Activated CD8-positive, alpha-beta T cell treated with anti-CD3 and anti-CD28 coated beads for 36 hours (primary cell): ENCODE results near the gene DSG1. TPM values are rescaled to one million over a fixed set of nuclear protein-coding genes. Genes with fewer than 3 reads are reported as not detected.

Experiments used
- ATAC-seq: fragments of 200-7000 bp; cut with Tn5 transposase; one replicate; pipeline ENCODE4 v1.10.0; 2021; ENCODE audit warnings: mild to moderate bottlenecking, moderate library complexity
- CTCF ChIA-PET: fragments of 350-600 bp; sonication (Branson Sonifier 250); formaldehyde crosslinking; loops from one replicate; lab custom pipeline; 2021; ENCODE audit warnings: antibody characterized with exemption; lab: Charles Lee
- POLR2A ChIA-PET: fragments of 350-600 bp; sonication (Branson Sonifier 250); formaldehyde crosslinking; loops from one replicate; lab custom pipeline; 2021; ENCODE audit warnings: antibody characterized with exemption; lab: Charles Lee
- DNase-seq: peaks from one replicate; pipeline ENCODE4 v3.0.0-alpha.2; 2020
- H3K27ac Mint-ChIP-seq: one replicate; pipeline ENCODE4 v1.8.0; 2021; ENCODE audit warnings: mild to moderate bottlenecking, mixed read lengths
- H3K27me3 Mint-ChIP-seq: one replicate; pipeline ENCODE4 v1.8.0; 2021; ENCODE audit warnings: mixed read lengths
- H3K36me3 Mint-ChIP-seq: one replicate; pipeline ENCODE4 v1.8.0; 2021; ENCODE audit warnings: low read depth, mixed read lengths
- H3K4me1 Mint-ChIP-seq: one replicate; pipeline ENCODE4 v1.8.0; 2021; ENCODE audit warnings: low read depth, mixed read lengths
- H3K4me3 Mint-ChIP-seq: one replicate; pipeline ENCODE4 v1.8.0; 2021; ENCODE audit warnings: mild to moderate bottlenecking, moderate library complexity, mixed read lengths
- H3K9me3 Mint-ChIP-seq: one replicate; pipeline ENCODE4 v1.8.0; 2021; ENCODE audit warnings: mixed read lengths
- intact Hi-C: fragments of 100-400 bp; cut with micrococcal nuclease; formaldehyde crosslinking; loops from one replicate; pipeline ENCODE4 v1.10.0; 2022
- total RNA-seq, 2 experiments: library from RNA; stranded (reverse); gene quantifications; one replicate each; pipeline ENCODE4 v1.2.3, GENCODE V29; 2021
- TF ChIP-seq, protein P1 (sequence below): fragments of 200-600 bp; IDR thresholded peaks from one replicate; pipeline ENCODE4 v1.8.0; 2022; ENCODE audit warnings: antibody characterized with exemption, mild to moderate bottlenecking

Gene DSG1
- total RNA-seq, 2 experiments from 2014 or later, result not detected

DNA sequence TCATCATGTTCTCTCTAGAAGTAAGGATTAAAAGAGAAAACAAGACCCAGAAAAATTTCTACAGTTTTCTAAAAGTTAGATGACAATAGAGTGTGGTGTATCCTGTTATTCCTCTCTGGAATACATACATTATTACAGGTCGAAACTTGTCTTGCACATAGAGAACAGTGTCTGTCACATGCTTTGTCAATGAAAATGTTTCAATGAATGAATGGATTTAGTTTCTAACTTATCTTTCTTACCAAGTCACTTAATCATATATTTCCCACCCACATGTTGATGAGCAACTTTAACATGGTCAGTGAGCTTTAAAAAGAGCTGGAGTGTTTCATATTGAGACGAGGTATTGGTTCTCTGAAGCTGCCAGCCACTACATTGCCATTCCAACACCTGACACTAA lies 63.0 kb downstream of the DSG1 start:
- H3K27me3 Mint-ChIP-seq, result no peaks in the 10 kb centered on the region
- H3K36me3 Mint-ChIP-seq, result no peaks in the 10 kb centered on the region
- TF ChIP-seq, protein P1, sequence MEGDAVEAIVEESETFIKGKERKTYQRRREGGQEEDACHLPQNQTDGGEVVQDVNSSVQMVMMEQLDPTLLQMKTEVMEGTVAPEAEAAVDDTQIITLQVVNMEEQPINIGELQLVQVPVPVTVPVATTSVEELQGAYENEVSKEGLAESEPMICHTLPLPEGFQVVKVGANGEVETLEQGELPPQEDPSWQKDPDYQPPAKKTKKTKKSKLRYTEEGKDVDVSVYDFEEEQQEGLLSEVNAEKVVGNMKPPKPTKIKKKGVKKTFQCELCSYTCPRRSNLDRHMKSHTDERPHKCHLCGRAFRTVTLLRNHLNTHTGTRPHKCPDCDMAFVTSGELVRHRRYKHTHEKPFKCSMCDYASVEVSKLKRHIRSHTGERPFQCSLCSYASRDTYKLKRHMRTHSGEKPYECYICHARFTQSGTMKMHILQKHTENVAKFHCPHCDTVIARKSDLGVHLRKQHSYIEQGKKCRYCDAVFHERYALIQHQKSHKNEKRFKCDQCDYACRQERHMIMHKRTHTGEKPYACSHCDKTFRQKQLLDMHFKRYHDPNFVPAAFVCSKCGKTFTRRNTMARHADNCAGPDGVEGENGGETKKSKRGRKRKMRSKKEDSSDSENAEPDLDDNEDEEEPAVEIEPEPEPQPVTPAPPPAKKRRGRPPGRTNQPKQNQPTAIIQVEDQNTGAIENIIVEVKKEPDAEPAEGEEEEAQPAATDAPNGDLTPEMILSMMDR, result no peak
- H3K4me3 Mint-ChIP-seq, result no peak overlapping the region
- no peak for ATAC-seq
- intact Hi-C loops, result no loop called here
- POLR2A ChIA-PET, result no interaction called here
- H3K27ac Mint-ChIP-seq, result no peak overlapping the region
- CTCF ChIA-PET, result no interaction called here
- no peaks in the 10 kb centered on the region for H3K9me3 Mint-ChIP-seq
- DNase-seq, result no peak
- no peaks in the 10 kb centered on the region for H3K4me1 Mint-ChIP-seq

DNA sequence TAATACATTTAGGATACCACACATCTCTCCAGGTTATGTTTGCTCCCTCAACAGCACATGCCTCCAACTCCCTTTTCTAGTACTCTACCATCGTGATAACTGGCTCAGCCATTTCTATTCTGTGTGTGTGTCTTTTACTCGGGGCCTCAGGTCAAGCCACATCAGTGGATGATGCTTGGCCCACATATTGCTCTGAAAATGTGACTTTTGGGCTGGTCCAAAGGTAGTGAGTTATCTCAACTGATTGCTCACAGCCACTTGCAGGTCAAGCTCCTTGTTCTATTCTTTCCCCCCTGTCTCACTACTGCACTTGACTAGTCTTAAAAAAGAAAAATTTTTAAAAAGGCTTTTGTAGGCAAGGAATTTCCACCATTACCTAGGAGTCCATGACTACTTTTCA lies 64.1 kb downstream of the DSG1 start:
- ChIA-PET POLR2A (no interaction called here), CTCF (no interaction called here)
- TF ChIP-seq, protein P1, result no peak
- Mint-ChIP-seq H3K36me3 (no peaks in the 10 kb centered on the region), H3K4me1 (no peaks in the 10 kb centered on the region), H3K27me3 (no peaks in the 10 kb centered on the region), H3K4me3 (no peak overlapping the region), H3K9me3 (no peaks in the 10 kb centered on the region), H3K27ac (no peak overlapping the region)
- intact Hi-C loops, result no loop called here
- no peak for ATAC-seq
- DNase-seq, result no peak

DNA sequence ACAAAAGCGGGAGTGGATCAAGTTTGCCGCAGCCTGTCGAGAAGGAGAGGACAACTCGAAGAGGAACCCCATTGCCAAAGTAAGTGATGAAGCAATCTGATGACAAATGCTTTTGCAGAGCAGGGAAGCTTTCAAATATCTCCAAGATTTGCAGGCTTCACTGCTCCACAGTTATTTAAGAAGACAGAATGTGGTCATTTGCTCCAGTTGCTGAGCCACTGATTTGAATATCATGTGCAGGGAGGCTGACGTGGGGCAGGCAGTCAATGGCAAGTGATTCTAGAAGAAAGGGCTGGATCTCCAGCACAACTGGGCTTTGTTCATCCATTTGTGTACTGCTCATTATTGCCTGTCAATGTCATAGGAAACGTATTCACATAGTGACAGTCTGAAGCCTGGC lies 68.8 kb downstream of the DSG1 start:
- no peaks in the 10 kb centered on the region for H3K9me3 Mint-ChIP-seq
- TF ChIP-seq, protein P1, result no peak
- CTCF ChIA-PET, result no interaction called here
- ATAC-seq, result no peak
- no peaks in the 10 kb centered on the region for H3K4me1 Mint-ChIP-seq
- no peak for DNase-seq
- no peak overlapping the region for H3K27ac Mint-ChIP-seq
- POLR2A ChIA-PET, result no interaction called here
- H3K27me3 Mint-ChIP-seq, result no peaks in the 10 kb centered on the region
- no peaks in the 10 kb centered on the region for H3K36me3 Mint-ChIP-seq
- intact Hi-C loops, result no loop called here
- no peak overlapping the region for H3K4me3 Mint-ChIP-seq

DNA sequence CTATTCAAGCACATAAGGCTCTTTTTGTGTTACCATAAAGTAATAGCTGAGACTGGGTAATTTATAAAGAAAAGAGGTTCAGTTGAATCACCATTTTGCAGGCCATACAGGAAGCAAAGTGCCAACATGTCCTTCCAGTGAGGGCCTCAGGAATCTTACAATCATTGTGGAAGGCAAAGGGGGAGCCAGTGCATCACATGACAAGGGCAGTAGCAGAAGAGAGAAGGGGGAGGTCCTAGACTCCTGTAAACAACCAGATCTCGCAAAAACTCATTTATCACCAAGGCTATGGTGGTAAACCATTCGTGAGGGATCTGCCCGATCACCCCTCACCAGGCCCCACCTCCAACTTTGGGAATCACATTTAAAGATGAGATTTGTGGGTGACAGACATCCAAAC lies 75.3 kb downstream of the DSG1 start:
- CTCF ChIA-PET, result no interaction called here
- Mint-ChIP-seq H3K9me3 (no peaks in the 10 kb centered on the region), H3K4me3 (no peak overlapping the region), H3K4me1 (no peaks in the 10 kb centered on the region), H3K27ac (no peak overlapping the region), H3K27me3 (no peaks in the 10 kb centered on the region), H3K36me3 (no peaks in the 10 kb centered on the region)
- no peak for ATAC-seq
- POLR2A ChIA-PET, result no interaction called here
- TF ChIP-seq, protein P1, result no peak
- no peak for DNase-seq
- intact Hi-C loops, result no loop called here

DNA sequence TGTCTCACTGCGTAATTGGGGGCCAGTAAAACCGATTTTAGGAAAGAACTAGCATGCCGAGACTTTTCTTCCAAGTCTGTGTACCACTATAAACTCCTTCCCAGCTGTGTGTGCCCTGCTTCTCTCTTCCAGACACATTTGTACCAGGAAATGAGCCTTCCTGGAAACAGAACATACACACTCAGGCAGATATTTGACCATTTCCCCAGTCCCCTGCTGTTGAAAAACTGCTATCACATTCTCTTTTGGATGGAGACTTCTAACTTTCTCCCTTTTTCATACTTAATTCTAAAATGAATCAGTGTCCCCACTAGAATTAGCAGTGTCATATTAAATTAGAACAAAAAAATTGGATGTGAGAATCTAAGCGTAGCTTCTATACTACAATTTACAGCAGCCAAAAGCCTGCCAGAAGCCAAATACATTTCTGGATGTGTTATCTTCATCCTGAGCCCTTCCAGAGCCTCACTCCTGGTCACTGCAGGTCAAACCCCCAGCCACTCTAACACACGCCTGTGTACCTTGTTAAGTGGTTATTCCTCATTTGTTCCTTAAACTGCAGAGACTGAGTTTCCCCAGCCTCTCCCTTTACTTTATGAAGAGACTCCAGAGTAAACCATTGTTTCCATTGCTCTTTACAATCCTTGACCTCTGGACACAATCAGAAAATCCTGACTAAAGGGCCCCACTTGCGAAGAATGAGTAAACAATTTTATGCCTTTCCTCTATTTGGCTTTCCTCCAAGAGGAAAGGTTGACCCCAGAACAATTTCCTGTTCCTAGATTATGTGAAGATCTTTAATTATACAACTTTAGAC lies 79.0 kb downstream of the DSG1 start:
- no peak overlapping the region for H3K4me3 Mint-ChIP-seq
- no peak for DNase-seq
- TF ChIP-seq, protein P1, result no peak

More for the DNA sequence above, 79.0 kb downstream of the DSG1 start:
- intact Hi-C loops, result no loop called here
- no peaks in the 10 kb centered on the region for H3K27me3 Mint-ChIP-seq
- H3K9me3 Mint-ChIP-seq, result no peaks in the 10 kb centered on the region
- no peaks in the 10 kb centered on the region for H3K4me1 Mint-ChIP-seq
- ChIA-PET CTCF (no interaction called here), POLR2A (no interaction called here)
- H3K36me3 Mint-ChIP-seq, result no peaks in the 10 kb centered on the region
- no peak for ATAC-seq
- H3K27ac Mint-ChIP-seq, result no peak overlapping the region
